Activated CD8-positive, alpha-beta T cell treated with anti-CD3 and anti-CD28 coated beads for 36 hours (primary cell): Measurements from ENCODE around the gene CASP7. TPM values are rescaled to one million over a fixed set of nuclear protein-coding genes. Genes with fewer than 3 reads are reported as not detected.
"Not testable (repeated sequence)": the region's sequence is repeated elsewhere in the genome, so short reads cannot be mapped to it uniquely, and the experiment has no call there.

Experiments
- ATAC-seq: fragments of 200-7000 bp; cut with Tn5 transposase; one replicate; pipeline ENCODE4 v1.10.0; 2021; ENCODE audit warnings: mild to moderate bottlenecking, moderate library complexity
- CTCF ChIA-PET: fragments of 350-600 bp; sonication (Branson Sonifier 250); formaldehyde crosslinking; loops from one replicate; lab custom pipeline; 2021; ENCODE audit warnings: antibody characterized with exemption; lab: Charles Lee
- POLR2A ChIA-PET: fragments of 350-600 bp; sonication (Branson Sonifier 250); formaldehyde crosslinking; loops from one replicate; lab custom pipeline; 2021; ENCODE audit warnings: antibody characterized with exemption; lab: Charles Lee
- DNase-seq: peaks from one replicate; pipeline ENCODE4 v3.0.0-alpha.2; 2020
- H3K27ac Mint-ChIP-seq: one replicate; pipeline ENCODE4 v1.8.0; 2021; ENCODE audit warnings: mild to moderate bottlenecking, mixed read lengths
- H3K27me3 Mint-ChIP-seq: one replicate; pipeline ENCODE4 v1.8.0; 2021; ENCODE audit warnings: mixed read lengths
- H3K36me3 Mint-ChIP-seq: one replicate; pipeline ENCODE4 v1.8.0; 2021; ENCODE audit warnings: low read depth, mixed read lengths
- H3K4me1 Mint-ChIP-seq: one replicate; pipeline ENCODE4 v1.8.0; 2021; ENCODE audit warnings: low read depth, mixed read lengths
- H3K4me3 Mint-ChIP-seq: one replicate; pipeline ENCODE4 v1.8.0; 2021; ENCODE audit warnings: mild to moderate bottlenecking, moderate library complexity, mixed read lengths
- H3K9me3 Mint-ChIP-seq: one replicate; pipeline ENCODE4 v1.8.0; 2021; ENCODE audit warnings: mixed read lengths
- CTCF ChIP-seq: fragments of 200-600 bp; IDR thresholded peaks from one replicate; pipeline ENCODE4 v1.8.0; 2022; ENCODE audit warnings: antibody characterized with exemption, mild to moderate bottlenecking
- intact Hi-C: fragments of 100-400 bp; cut with micrococcal nuclease; formaldehyde crosslinking; loops from one replicate; pipeline ENCODE4 v1.10.0; 2022
- total RNA-seq, 2 experiments: library from RNA; stranded (reverse); gene quantifications; one replicate each; pipeline ENCODE4 v1.2.3, GENCODE V29; 2021

CASP7 gene
- total RNA-seq, 2 experiments from 2014 or later, result 23.7 to 24.2 TPM

- POLR2A ChIA-PET, result no interaction called here
- no peaks in the 10 kb centered on the region for H3K4me1 Mint-ChIP-seq
- H3K36me3 Mint-ChIP-seq, result no peaks in the 10 kb centered on the region
- CTCF ChIA-PET, result no interaction called here
- peaks cover 24% of the 10 kb centered on the region for H3K27me3 Mint-ChIP-seq
- ATAC-seq (no peak), DNase-seq (no peak)
- TF ChIP-seq CTCF, result no peak
- H3K27ac Mint-ChIP-seq, result no peak overlapping the region
- H3K9me3 Mint-ChIP-seq, result peaks cover 7% of the 10 kb centered on the region
- H3K4me3 Mint-ChIP-seq, result no peak overlapping the region
- intact Hi-C loops, result no loop called here
These were observed 84.9 kb downstream of the CASP7 start for GRCh38 chr10:113764582-113764981.

- H3K27me3 Mint-ChIP-seq, result peaks cover 34% of the 10 kb centered on the region
- ChIA-PET CTCF (no interaction called here), POLR2A (no interaction called here)
- ATAC-seq, result no peak
- H3K27ac Mint-ChIP-seq, result no peak overlapping the region
- H3K4me3 Mint-ChIP-seq, result no peak overlapping the region
- no peaks in the 10 kb centered on the region for H3K4me1 Mint-ChIP-seq
- peaks cover 7% of the 10 kb centered on the region for H3K9me3 Mint-ChIP-seq
- DNase-seq, result no peak
- H3K36me3 Mint-ChIP-seq, result no peaks in the 10 kb centered on the region
- intact Hi-C loops, result no loop called here
- no peak for TF ChIP-seq CTCF
These were observed 86.2 kb downstream of the CASP7 start for GRCh38 chr10:113765910-113766309.

GRCh38 chr10:113767222-113767621, 87.5 kb downstream of the CASP7 start:
- Mint-ChIP-seq H3K4me3 (no peak overlapping the region), H3K27me3 (peaks cover 42% of the 10 kb centered on the region), H3K27ac (no peak overlapping the region), H3K9me3 (peaks cover 7% of the 10 kb centered on the region), H3K36me3 (no peaks in the 10 kb centered on the region), H3K4me1 (no peaks in the 10 kb centered on the region)
- no peak for TF ChIP-seq CTCF
- ATAC-seq (no peak), DNase-seq (no peak)
- CTCF ChIA-PET, result no interaction called here
- intact Hi-C loops, result no loop called here
- POLR2A ChIA-PET, result no interaction called here

GRCh38 chr10:113770346-113770745, 90.6 kb downstream of the CASP7 start:
- no peak overlapping the region for H3K4me3 Mint-ChIP-seq
- H3K27me3 Mint-ChIP-seq, result peaks cover 39% of the 10 kb centered on the region
- no peak for ATAC-seq

GRCh38 chr10:113771131-113771530, 91.4 kb downstream of the CASP7 start:
- POLR2A ChIA-PET, result interaction anchor here (1.4 kb wide), 1 partner anchor 40 kb away, joined by 3 read pairs; no protein-coding TSS in a partner anchor
- ATAC-seq, H3K36me3 Mint-ChIP-seq, CTCF ChIA-PET, H3K4me1 Mint-ChIP-seq, DNase-seq, intact Hi-C loops, H3K9me3 Mint-ChIP-seq, H3K27ac Mint-ChIP-seq, H3K4me3 Mint-ChIP-seq: not testable (repeated sequence)
- H3K27me3 Mint-ChIP-seq, result peaks cover 36% of the 10 kb centered on the region

More at GRCh38 chr10:113770346-113770745, 90.6 kb downstream of the CASP7 start:
- no peak overlapping the region for H3K27ac Mint-ChIP-seq
- POLR2A ChIA-PET, result interaction anchor here (0.6 kb wide), 1 partner anchor 775 kb away, joined by 3 read pairs; no protein-coding TSS in a partner anchor
- no peak for DNase-seq
- H3K9me3 Mint-ChIP-seq, result no peaks in the 10 kb centered on the region
- CTCF ChIA-PET, result interaction anchor here (0.8 kb wide), 1 partner anchor 25 kb away, joined by 3 read pairs; no protein-coding TSS in a partner anchor
- no peaks in the 10 kb centered on the region for H3K4me1 Mint-ChIP-seq
- intact Hi-C loops, result no loop called here
- TF ChIP-seq CTCF, result no peak
- no peaks in the 10 kb centered on the region for H3K36me3 Mint-ChIP-seq
